ENCODE data around the gene BPIFB3. TPM values are rescaled to one million over a fixed set of nuclear protein-coding genes. Genes with fewer than 3 reads are reported as not detected.
A peak's percentile ranks its signal among the peaks of the same experiment; 100 is the strongest.

BPIFB3 gene
- total and polyA plus RNA-seq, 2 of the 13 experiments (the other 11 are each of a cell fraction or from before 2014, with no cell fraction given), result 0.09 TPM; not detected in 1

DNA sequence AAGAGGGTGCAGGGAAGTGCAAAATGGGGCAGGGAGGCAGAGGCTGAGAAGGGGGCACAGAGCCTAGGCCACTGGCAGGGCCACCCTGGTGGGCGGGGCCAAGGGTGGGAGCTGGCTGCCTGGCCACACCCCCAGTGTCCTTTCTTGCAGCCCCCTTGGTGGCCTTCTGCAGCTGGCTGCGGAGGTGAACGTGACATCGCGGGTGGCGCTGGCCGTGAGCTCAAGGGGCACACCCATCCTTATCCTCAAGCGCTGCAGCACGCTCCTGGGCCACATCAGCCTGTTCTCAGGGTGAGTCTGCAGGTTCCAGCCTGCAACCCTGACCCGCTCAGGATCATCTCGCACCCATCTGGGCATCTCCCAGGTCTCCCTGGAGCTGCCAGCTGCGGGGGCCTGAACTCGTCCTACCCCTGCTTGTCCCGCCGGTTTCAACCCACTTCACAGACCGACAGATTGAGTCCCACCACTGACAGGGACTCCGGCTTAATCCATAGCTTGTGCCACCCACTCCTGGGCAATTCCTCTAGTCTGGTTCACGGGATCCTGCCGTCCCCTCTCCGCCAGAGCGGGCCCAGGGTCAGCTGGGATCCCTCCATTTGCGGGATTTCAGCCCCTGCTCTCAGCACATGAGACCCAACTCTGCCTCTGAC, 6.2 kb downstream of the BPIFB3 start (continued):
- TF ChIP-seq HNRNPL (IDR thresholded peaks at IDR 0.05; ENCODE audit: low read depth, low read length), result no peak
- TF ChIP-seq MED8 (CRISPR knock-in tag; IDR thresholded peaks at IDR 0.05; ENCODE audit: insufficient replicate concordance), result no peak
- TF ChIP-seq, protein P1, sequence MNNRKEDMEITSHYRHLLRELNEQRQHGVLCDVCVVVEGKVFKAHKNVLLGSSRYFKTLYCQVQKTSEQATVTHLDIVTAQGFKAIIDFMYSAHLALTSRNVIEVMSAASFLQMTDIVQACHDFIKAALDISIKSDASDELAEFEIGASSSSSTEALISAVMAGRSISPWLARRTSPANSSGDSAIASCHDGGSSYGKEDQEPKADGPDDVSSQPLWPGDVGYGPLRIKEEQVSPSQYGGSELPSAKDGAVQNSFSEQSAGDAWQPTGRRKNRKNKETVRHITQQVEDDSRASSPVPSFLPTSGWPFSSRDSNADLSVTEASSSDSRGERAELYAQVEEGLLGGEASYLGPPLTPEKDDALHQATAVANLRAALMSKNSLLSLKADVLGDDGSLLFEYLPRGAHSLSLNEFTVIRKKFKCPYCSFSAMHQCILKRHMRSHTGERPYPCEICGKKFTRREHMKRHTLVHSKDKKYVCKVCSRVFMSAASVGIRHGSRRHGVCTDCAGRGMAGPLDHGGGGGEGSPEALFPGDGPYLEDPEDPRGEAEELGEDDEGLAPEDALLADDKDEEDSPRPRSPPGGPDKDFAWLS (CRISPR knock-in tag; IDR thresholded peaks at IDR 0.05; ENCODE audit: borderline replicate concordance), result no peak
- TF ChIP-seq BRCA1 (CRISPR knock-in tag; IDR thresholded peaks at IDR 0.05), result no peak
- TF ChIP-seq MAFK (conservative IDR thresholded peaks at IDR 0.05 in 1 of 2, IDR thresholded peaks at IDR 0.05 in 1 of 2; ENCODE audit: low read length in 2 of 2), result no peak
- TF ChIP-seq, protein P2, sequence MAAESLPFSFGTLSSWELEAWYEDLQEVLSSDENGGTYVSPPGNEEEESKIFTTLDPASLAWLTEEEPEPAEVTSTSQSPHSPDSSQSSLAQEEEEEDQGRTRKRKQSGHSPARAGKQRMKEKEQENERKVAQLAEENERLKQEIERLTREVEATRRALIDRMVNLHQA (CRISPR knock-in tag; IDR thresholded peaks at IDR 0.05), result no peak

DNA sequence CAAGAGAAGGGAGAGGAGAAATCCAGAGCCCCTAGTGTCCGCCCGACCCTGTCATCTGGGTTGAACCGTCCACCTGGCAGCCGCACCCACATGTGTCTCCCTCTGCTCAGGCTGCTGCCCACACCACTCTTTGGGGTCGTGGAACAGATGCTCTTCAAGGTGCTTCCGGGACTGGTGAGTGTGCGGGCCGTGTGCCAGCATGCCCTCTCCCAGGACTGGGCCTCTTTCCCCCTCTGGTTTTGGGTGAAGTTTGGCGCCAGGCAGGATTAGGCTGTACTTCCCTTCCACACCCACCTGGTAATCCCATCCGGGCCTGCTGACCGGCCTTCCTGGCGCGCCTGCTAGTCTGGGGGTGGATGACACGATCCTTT, 7.9 kb downstream of the BPIFB3 start:
- in situ Hi-C loops (cut with HindIII; ENCODE audit: extremely low pct_ligation_motif_present, low pct_unique_long_range_greater_than_20kb) (no loop called here), intact Hi-C loops (cut with micrococcal nuclease; ENCODE audit: unreplicated experiment) (no loop called here)
- FAIRE-seq (no peak), ATAC-seq (no peak), DNase-seq (ENCODE audit: low spot score) (no peak)
- Histone ChIP-seq H2AFZ (ENCODE audit: low read length) (no peak overlapping the region), H3K79me2 (ENCODE audit: insufficient read depth, low read length) (no peaks in the 10 kb centered on the region), H3K4me3 (replicated peaks in 1 of 3; ENCODE audit: insufficient read depth in 1 of 3, low read depth in 2 of 3, low read length in 3 of 3) (no peak overlapping the region), H3K4me2 (ENCODE audit: low read depth, low read length) (no peak overlapping the region), H3K27me3 (ENCODE audit: control insufficient read depth in 1 of 2, insufficient read depth in 2 of 2, low read length in 2 of 2) (peaks cover 4 to 46% of the 10 kb centered on the region in 2 experiments; a peak in 3 of 5 replicates), H3K27ac (ENCODE audit: extremely low read length, insufficient read depth, low read length) (no peak overlapping the region), H4K20me1 (ENCODE audit: insufficient read depth, low read length) (no peaks in the 10 kb centered on the region), H3K4me1 (ENCODE audit: insufficient read depth, low read length) (no peaks in the 10 kb centered on the region), H3K9me3 (ENCODE audit: low read length) (no peaks in the 10 kb centered on the region), H3K36me3 (replicated peaks in 1 of 2; ENCODE audit: control insufficient read depth in 1 of 2, insufficient read depth in 2 of 2, low read length in 2 of 2) (no peaks in the 10 kb centered on the region), H3K9ac (ENCODE audit: insufficient read depth, low read depth, low read length) (no peak overlapping the region)
- TF ChIP-seq ZMYM3 (CRISPR knock-in tag; IDR thresholded peaks at IDR 0.05), result no peak
- TF ChIP-seq, protein P3, sequence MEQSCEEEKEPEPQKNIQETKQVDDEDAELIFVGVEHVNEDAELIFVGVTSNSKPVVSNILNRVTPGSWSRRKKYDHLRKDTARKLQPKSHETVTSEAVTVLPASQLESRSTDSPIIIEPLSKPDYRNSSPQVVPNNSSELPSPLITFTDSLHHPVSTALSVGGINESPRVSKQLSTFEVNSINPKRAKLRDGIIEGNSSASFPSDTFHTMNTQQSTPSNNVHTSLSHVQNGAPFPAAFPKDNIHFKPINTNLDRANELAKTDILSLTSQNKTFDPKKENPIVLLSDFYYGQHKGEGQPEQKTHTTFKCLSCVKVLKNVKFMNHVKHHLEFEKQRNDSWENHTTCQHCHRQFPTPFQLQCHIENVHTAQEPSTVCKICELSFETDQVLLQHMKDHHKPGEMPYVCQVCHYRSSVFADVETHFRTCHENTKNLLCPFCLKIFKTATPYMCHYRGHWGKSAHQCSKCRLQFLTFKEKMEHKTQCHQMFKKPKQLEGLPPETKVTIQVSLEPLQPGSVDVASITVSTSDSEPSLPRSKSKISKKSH (CRISPR knock-in tag; IDR thresholded peaks at IDR 0.05; ENCODE audit: borderline replicate concordance), result 0 out of 2 replicates have a peak, but pooled peaks have one; percentile 23
- TF ChIP-seq NRL (CRISPR knock-in tag; IDR thresholded peaks at IDR 0.05; ENCODE audit: borderline replicate concordance), result 0 out of 2 replicates have a peak, but pooled peaks have one; percentile 22
- 64% methylated on average over 14 of the region's 14 CpGs for WGBS (ENCODE audit: low lambda C conversion rate)
- ChIA-PET CTCF (ENCODE audit: low intra/inter-chr PET ratio, low total read pairs) (no interaction called here), POLR2A (no interaction called here)
- no TSS peak for BruUV-seq (replicated peaks)
